Activated T-helper 1 cell treated with anti-CD3 and anti-CD28 coated beads, Interleukin-12 subunit alpha, Interleukin-12 subunit beta, Interleukin-2, Interleukin-4 antibody, amounts not matched to agents 30 ng/mL and 10 ng/mL and 1 ng/mL, durations not matched to agents 14 hours and 24 hours and 36 hours (primary cell): ENCODE results near the gene ANKRD35. TPM values are rescaled to one million over a fixed set of nuclear protein-coding genes. Genes with fewer than 3 reads are reported as not detected.
"Not testable (repeated sequence)": the region's sequence is repeated elsewhere in the genome, so short reads cannot be mapped to it uniquely, and the experiment has no call there.

Source experiments
- DNase-seq: peaks from one replicate; pipeline ENCODE4 v3.0.0; 2021; ENCODE audit warnings: low spot score
- H3K27ac Mint-ChIP-seq: one replicate; pipeline ENCODE4 v1.8.0; 2021; ENCODE audit warnings: mild to moderate bottlenecking, mixed read lengths
- H3K27me3 Mint-ChIP-seq: one replicate; pipeline ENCODE4 v1.8.0; 2022; ENCODE audit warnings: mild to moderate bottlenecking, moderate library complexity, mixed read lengths; ENCODE audit not compliant: insufficient read depth
- H3K36me3 Mint-ChIP-seq: one replicate; pipeline ENCODE4 v1.8.0; 2021; ENCODE audit warnings: low read depth, mixed read lengths
- H3K4me1 Mint-ChIP-seq: one replicate; pipeline ENCODE4 v1.8.0; 2021; ENCODE audit warnings: low read depth, mixed read lengths
- H3K4me3 Mint-ChIP-seq: one replicate; pipeline ENCODE4 v1.8.0; 2021; ENCODE audit warnings: mild to moderate bottlenecking, moderate library complexity, mixed read lengths
- H3K9me3 Mint-ChIP-seq: one replicate; pipeline ENCODE4 v1.8.0; 2021; ENCODE audit warnings: mixed read lengths
- intact Hi-C: fragments of 100-400 bp; cut with micrococcal nuclease; formaldehyde crosslinking; loops from one replicate; pipeline ENCODE4 v1.15.1; 2024
- total RNA-seq: library from RNA; stranded (reverse); gene quantifications from 2 replicates; pipeline ENCODE4 v1.2.3, GENCODE V29; 2022

The ANKRD35 gene
- total RNA-seq, 1 donor from 2014 or later, result 0.52 TPM

DNA sequence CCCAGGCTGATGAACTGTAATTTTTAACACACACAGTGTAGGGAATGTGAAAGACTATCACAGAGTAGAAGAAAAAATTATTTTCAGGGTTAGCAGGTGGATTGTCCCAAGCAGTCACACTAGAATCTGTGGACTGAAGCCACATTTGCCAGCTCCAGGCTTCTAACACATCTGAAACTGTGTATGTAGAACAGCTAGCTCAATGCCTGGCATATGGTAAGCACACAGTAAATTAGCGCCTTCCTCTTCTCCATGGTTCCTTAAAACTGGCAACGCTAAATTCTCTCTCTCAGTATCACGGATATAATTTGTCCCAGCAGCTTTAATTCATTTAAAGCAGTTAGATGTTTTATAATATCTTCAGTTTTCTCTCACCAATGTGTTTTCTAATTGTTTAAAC lies 42.6 kb downstream of the ANKRD35 start:
- H3K27me3 Mint-ChIP-seq, result no peaks in the 10 kb centered on the region
- intact Hi-C loops, result no loop called here
- DNase-seq, result no peak
- H3K4me1 Mint-ChIP-seq, result peaks cover 6% of the 10 kb centered on the region
- no peak overlapping the region for H3K27ac Mint-ChIP-seq
- H3K36me3 Mint-ChIP-seq, result peaks cover 22% of the 10 kb centered on the region
- no peak overlapping the region for H3K4me3 Mint-ChIP-seq
- no peaks in the 10 kb centered on the region for H3K9me3 Mint-ChIP-seq

DNA sequence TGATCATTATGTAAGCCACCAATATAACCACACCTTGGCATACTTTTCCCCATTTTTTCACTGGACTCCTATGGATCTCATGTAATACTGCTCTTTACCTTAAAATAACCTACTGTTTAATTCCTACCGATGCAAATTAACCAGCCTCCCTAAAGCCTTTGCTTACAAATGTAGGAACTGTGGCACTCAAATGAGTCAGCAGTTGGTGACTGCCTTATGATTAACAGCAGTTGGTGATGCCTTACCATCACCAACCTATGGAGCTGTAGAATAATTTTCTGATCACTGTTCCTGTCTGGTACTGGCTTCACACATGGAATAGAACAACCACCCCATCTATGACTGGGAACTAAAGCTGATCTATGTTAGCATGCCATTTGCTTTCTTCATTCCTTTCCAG lies 48.0 kb downstream of the ANKRD35 start:
- DNase-seq, result no peak
- Mint-ChIP-seq H3K36me3 (peaks cover 40% of the 10 kb centered on the region), H3K4me3 (no peak overlapping the region), H3K27ac (no peak overlapping the region), H3K27me3 (no peaks in the 10 kb centered on the region), H3K4me1 (no peaks in the 10 kb centered on the region), H3K9me3 (no peaks in the 10 kb centered on the region)
- intact Hi-C loops, result no loop called here

DNA sequence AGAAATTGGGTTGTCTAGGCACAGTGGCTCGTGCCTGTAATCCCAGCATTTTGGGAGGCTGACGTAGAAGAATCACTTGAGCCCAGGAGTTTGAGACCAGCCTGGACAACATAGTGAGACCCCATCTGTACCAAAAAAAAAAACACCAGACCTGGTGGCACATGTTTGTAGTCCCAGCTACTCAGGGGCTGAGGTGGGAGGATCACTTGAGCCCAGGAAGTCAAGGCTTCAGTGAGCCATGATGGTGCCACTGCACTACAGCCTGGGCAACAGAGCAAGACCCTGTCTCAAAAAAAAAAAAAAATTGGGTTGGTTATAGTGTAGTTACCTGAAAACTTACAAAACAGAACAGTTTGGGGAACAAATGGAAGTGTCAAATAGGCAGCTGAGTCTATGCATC lies 54.9 kb downstream of the ANKRD35 start:
- Mint-ChIP-seq H3K4me1 (peaks cover 32% of the 10 kb centered on the region), H3K36me3 (peaks cover 59% of the 10 kb centered on the region)
- H3K27ac Mint-ChIP-seq, H3K9me3 Mint-ChIP-seq, intact Hi-C loops, H3K27me3 Mint-ChIP-seq, H3K4me3 Mint-ChIP-seq, DNase-seq: not testable (repeated sequence)

DNA sequence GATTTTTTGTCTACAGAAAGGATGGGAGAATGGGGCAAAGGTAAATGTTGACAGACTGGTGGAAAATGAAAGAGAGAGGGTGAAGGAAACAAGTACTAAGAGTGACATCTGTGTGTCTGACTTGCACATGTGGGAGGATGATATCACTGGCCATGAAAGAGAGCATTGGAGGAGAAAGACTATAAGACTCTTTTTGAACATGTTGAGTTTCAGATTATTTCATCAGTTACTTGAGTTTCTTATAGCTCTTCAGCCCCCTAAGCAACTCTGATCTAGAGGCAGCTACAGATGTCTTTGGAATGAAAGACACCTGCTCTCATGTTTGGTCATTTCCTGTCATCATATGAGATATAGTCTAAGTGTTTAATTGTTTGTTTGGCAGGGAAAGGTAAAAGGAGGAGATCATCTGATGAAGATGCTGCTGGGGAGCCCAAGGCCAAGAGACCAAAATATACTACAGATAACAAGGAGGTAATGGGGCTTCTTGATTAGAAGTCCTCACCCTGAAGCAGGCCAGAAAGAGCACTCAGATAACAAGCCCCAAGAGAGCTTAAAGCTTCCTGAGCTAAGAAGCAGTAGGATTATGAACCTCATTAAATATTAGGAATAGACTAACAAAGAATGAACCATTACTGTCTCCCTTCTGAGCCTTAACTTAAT lies 57.2 kb downstream of the ANKRD35 start:
- H3K4me3 Mint-ChIP-seq, result peak overlapping the region; percentile 4
- H3K9me3 Mint-ChIP-seq, result no peaks in the 10 kb centered on the region
- DNase-seq, result no peak
- peak overlapping the region; percentile 83 for H3K27ac Mint-ChIP-seq
- H3K36me3 Mint-ChIP-seq, result peaks cover 56% of the 10 kb centered on the region
- H3K4me1 Mint-ChIP-seq, result peaks cover 44% of the 10 kb centered on the region
- intact Hi-C loops, result no loop called here
- no peaks in the 10 kb centered on the region for H3K27me3 Mint-ChIP-seq

DNA sequence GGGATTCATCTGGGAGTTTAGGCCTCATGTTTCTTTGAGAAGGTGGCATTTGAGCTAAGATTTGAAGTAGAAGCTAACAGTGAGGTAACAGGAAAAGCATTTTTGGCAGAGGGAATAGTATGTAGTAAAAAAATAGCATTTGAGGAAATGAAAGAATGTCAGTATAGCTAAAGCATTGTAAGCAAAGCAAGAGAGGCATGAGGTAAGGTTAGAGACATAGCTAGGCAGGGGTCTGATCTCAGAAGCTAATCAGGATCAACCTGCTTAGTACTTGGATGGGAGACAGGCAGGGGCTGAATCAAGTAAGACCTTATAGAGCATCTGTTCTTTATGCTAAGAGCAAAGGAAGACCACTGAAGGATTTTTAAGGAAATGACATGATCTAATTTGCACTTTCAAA lies 57.7 kb downstream of the ANKRD35 start:
- Mint-ChIP-seq H3K9me3 (no peaks in the 10 kb centered on the region), H3K27me3 (no peaks in the 10 kb centered on the region), H3K4me3 (peak overlapping the region; percentile 4), H3K27ac (peak overlapping the region; percentile 83), H3K36me3 (peaks cover 51% of the 10 kb centered on the region), H3K4me1 (peaks cover 44% of the 10 kb centered on the region)
- no peak for DNase-seq
- intact Hi-C loops, result no loop called here

DNA sequence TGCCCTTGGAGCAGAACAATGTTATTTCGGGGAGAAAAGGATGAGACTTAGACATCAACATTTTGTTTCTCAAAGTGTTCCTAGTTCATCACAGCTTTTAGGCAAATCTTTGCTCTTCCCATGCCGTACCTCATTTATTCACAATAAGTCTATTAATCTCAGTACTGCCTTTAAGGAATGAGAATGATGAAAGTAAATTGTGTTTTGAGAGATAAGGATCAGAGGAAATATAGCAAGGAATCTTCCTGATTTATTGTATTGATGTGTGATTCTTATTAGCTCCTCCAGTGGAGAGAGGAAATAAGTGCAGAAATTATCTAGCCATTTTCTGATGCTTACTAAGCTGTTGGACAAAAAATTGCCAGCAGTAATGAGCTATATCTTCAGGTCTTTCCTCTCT lies 59.6 kb downstream of the ANKRD35 start:
- no peaks in the 10 kb centered on the region for H3K27me3 Mint-ChIP-seq
- no peak for DNase-seq
- H3K9me3 Mint-ChIP-seq, result no peaks in the 10 kb centered on the region
- peaks cover 40% of the 10 kb centered on the region for H3K36me3 Mint-ChIP-seq
- intact Hi-C loops, result no loop called here
- peaks cover 38% of the 10 kb centered on the region for H3K4me1 Mint-ChIP-seq
- H3K4me3 Mint-ChIP-seq, result peak overlapping the region; percentile 99
- H3K27ac Mint-ChIP-seq, result peak overlapping the region; percentile 30

DNA sequence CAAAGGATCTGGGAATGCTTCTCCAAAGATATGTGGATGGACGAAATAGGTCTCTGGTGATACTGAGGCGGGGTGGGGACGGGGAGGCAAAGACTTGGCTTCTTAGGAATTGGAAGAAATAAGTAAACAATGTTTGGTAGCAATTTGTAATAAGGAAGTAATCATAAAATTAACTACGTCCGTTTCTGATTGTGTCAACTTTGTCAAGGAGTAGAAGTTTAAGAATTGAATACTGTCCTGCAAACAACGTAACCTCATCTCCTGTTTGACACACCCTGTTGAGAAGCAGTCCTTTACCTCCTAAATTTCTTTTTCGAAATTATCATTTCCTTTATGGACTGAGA lies 61.2 kb downstream of the ANKRD35 start:
- Mint-ChIP-seq H3K27me3 (no peaks in the 10 kb centered on the region), H3K36me3 (peaks cover 32% of the 10 kb centered on the region), H3K4me1 (peaks cover 38% of the 10 kb centered on the region), H3K27ac (peak overlapping the region; percentile 94), H3K4me3 (peak overlapping the region; percentile 99), H3K9me3 (no peaks in the 10 kb centered on the region)
- intact Hi-C loops, result loop anchor here (2.0 to 5.0 kb wide), 2 partner anchors 52 to 102 kb away; no protein-coding TSS in a partner anchor
- no peak for DNase-seq

DNA sequence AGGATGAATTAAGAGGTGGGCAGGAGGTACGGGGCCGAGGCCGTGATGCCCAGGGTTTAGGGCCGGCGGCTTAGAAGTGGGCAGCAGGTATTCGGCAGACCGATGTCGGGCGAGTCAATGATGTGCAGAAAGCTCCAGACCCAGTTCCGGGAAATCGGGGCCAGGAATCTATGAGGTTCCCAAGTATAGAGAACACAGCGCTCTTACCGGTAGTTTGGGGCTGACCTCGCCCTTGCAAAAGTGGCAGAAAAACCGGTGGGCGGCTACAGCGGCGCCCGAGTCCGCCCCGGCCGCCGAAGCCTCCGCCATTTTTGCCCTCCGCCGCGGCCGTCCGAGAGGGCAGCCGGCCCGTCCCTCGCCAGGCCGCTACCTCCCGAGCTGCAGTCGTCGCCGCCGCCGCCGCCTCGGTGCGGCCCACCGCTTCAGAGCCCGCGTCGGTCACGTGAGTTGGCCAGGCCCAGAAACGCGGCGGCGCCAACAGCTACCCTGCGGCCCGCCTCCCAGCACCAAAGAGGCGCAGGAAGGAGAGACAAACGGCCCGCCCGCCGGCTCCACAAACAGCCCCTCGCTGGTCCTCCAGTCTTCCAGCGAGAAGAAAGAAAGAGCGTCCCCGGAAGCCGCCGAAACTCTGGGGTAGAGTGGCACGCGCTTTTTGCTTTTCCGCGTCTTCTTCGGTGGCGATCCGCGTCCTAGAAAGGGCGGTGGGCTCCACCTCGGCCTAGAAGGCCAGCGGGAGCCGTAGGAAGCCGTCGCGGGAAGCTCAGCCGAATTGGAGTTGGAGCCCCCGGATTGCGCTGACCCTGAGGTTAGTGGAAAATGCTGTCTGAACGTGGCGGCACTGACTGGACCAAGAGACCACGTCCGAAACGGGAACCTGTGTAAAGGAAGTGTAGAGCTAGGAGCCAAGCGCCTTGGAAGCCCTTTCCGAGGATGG lies 61.8 kb downstream of the ANKRD35 start, which contains the start of the genes POLR3C and RNF115:
POLR3C (plus strand) TSS at position 636 of the 934 bp plus-strand sequence. CDS start 1,577 bp downstream, outside the sequence.
RNF115 (minus strand) TSS at position 531 of the 934 bp plus-strand sequence; CDS start at position 309, 222 bp downstream.
- Mint-ChIP-seq H3K4me3 (peak within 1 kb of the TSS; percentile 99), H3K27me3 (no peaks in the 10 kb centered on the region), H3K9me3 (no peaks in the 10 kb centered on the region), H3K4me1 (peaks cover 38% of the 10 kb centered on the region), H3K36me3 (peaks cover 28% of the 10 kb centered on the region), H3K27ac (peak within 1 kb of the TSS; percentile 94)
- intact Hi-C loops, result loop anchor here (2.0 to 5.0 kb wide), 2 partner anchors 51 to 102 kb away; no protein-coding TSS in a partner anchor
- DNase-seq, result peak; percentile 81

DNA sequence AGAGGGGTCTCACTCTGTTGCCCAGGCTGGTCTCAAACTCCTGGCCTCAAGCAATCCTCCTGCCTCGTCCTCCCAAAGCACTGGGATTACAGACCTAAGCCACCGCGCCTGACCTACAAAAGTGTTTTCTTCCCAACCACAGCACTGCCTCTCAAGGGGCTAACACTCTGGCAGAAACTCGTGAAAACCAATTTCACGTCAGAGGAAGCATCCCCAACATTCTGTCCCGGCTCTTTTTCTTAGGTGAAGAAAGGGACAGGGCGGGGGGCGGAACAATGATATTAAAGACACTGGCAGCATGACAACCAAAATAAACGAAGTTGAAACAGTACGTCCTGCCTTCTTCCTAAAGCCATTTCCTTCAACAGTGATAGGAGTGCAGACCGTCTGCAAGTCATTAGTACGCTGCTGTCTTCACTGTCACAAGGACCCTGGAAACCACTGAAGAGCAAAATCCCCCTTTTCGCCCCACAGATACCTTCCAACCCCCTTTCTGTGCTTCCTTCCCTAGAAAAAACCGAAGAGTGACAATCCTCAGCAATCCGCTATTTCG lies 62.8 kb downstream of the ANKRD35 start:
- not testable (repeated sequence) for DNase-seq, H3K4me3 Mint-ChIP-seq, H3K27ac Mint-ChIP-seq, H3K9me3 Mint-ChIP-seq, H3K27me3 Mint-ChIP-seq
- intact Hi-C loops, result loop anchor here (5.0 kb wide), 1 partner anchor 101 kb away; no protein-coding TSS in a partner anchor
- H3K4me1 Mint-ChIP-seq, result peaks cover 29% of the 10 kb centered on the region
- H3K36me3 Mint-ChIP-seq, result peaks cover 20% of the 10 kb centered on the region

DNA sequence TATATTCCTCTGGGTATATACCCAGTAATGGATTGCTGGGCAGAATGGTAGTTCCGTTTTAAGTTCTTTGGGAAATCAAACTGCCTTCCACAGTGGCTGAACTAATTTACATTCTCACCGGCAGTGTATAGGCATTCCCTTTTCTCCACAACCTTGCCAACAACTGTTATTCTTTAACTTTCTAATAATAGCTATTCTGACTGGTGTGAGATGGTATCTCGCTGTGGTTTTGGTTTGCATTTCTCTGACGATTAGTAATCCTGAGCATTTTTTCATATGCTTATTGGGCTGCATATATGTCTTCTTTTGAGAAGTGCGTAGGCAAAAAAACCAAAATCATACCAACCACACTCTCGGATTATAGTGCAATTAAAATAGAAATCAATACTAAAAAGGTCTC lies 67.6 kb downstream of the ANKRD35 start:
- H3K4me1 Mint-ChIP-seq, H3K27me3 Mint-ChIP-seq, intact Hi-C loops, DNase-seq, H3K27ac Mint-ChIP-seq, H3K36me3 Mint-ChIP-seq, H3K4me3 Mint-ChIP-seq, H3K9me3 Mint-ChIP-seq: not testable (repeated sequence)
